ENCODE measurements around the gene SIKE1.

GRCh38 chr1:114820392-114820791 is 39.9 kb upstream of the SIKE1 start:
- no peak for TF ChIP-seq EZH2 (IDR thresholded peaks at IDR 0.05)
- TF ChIP-seq CTCF (IDR thresholded peaks at IDR 0.05), result no peak
- TF ChIP-seq EZH2phosphoT487 (IDR thresholded peaks at IDR 0.05), result no peak

Data from neural progenitor cell (in vitro differentiated cells).